Transverse colon (tissue), 4 donors: ENCODE data around the gene UBAP2L. TPM values are rescaled to one million over a fixed set of nuclear protein-coding genes. Genes with fewer than 3 reads are reported as not detected.

Experiments
- DNase-seq: peaks from one replicate; pipeline ENCODE4 v3.0.0-alpha.2; 2019
- H3K27ac ChIP-seq, 4 donors: fragments of 200-600 bp; sonication (generic); 2 replicates each; pipeline ENCODE4 v1.5.1; 2016 to 2018; ENCODE audit warnings: inconsistent platforms in 4 of 4
- H3K27me3 ChIP-seq: fragments of 200-600 bp; sonication (generic); 2 replicates; pipeline ENCODE4 v1.5.1; 2017; ENCODE audit warnings: inconsistent platforms
- H3K36me3 ChIP-seq, 4 donors: fragments of 200-600 bp; sonication (generic); 2 replicates each; pipeline ENCODE4 v1.5.1; 2017 to 2019; ENCODE audit warnings: inconsistent platforms in 4 of 4
- H3K4me1 ChIP-seq, 4 donors: fragments of 200-600 bp; sonication (generic); 2 replicates each; pipeline ENCODE4 v1.5.1; 2017 to 2020; ENCODE audit warnings: inconsistent platforms in 4 of 4
- H3K4me3 ChIP-seq, 4 donors: fragments of 200-600 bp; sonication (generic); 1 replicate in 1 of 4; 2 replicates in 3 of 4; pipeline versions ENCODE4 v1.5.1 to v1.6.1; 2017 to 2019; ENCODE audit warnings: inconsistent platforms in 4 of 4
- H3K9me3 ChIP-seq, 2 donors: fragments of 200-600 bp; sonication (generic); 2 replicates each; pipeline ENCODE4 v1.5.1; 2017 to 2019; ENCODE audit warnings: inconsistent platforms in 2 of 2
- EP300 ChIP-seq: sonication (generic); formaldehyde crosslinking; IDR thresholded peaks from one replicate; pipeline ENCODE4 v1.6.1; 2017; ENCODE audit warnings: antibody characterized with exemption, low read depth
- POLR2A ChIP-seq: fragments of 450-650 bp; IDR thresholded peaks from one replicate; pipeline ENCODE4 v1.6.1; 2016; ENCODE audit warnings: antibody characterized with exemption, mild to moderate bottlenecking, moderate library complexity
- POLR2AphosphoS5 ChIP-seq, 3 donors: sonication (generic); formaldehyde crosslinking; IDR thresholded peaks; one replicate each; pipeline ENCODE4 v1.6.1; 2016; ENCODE audit warnings: antibody characterized with exemption in 3 of 3
- WGBS, 2 donors: methylation state at CpG; one replicate each; pipeline ENCODE4 v1.1.5; 2018; ENCODE audit warnings: low coverage in 1 of 2; 5-methylcytosine and 5-hydroxymethylcytosine counted together
- in situ Hi-C, 4 donors: fragments of 200-750 bp; cut with MboI; loops; one replicate each; pipeline versions ENCODE4 v1.15.0 to v1.15.1; 2017; ENCODE audit warnings: low sequenced_read_pairs in 3 of 4, low pct_ligation_motif_present in 1 of 4, low pct_unique_long_range_greater_than_20kb in 1 of 4
- intact Hi-C: fragments of 100-400 bp; cut with DNase I; formaldehyde crosslinking; loops from one replicate; pipeline ENCODE4 v1.15.1; 2023; ENCODE audit warnings: low total_unique reads
- total RNA-seq, 4 donors: library from RNA; depleted of rRNA; stranded (reverse); fragments of >200 nt; gene quantifications; one replicate each; pipeline ENCODE4 v1.1.0, GENCODE V29; 2016
- TF ChIP-seq, protein P1 (sequence below), 5 experiments: fragments of 200-600 bp in 3 of 5; fragments of 450-650 bp in 2 of 5; sonication (generic) in 3 of 5; IDR thresholded peaks; 1 replicate in 2 of 5; 2 replicates in 3 of 5; pipeline ENCODE4 v1.5.1; 2016 to 2017; ENCODE audit warnings: antibody characterized with exemption in 5 of 5, inconsistent platforms in 3 of 5, mild to moderate bottlenecking in 2 of 5, moderate library complexity in 1 of 5

The UBAP2L gene
- total RNA-seq, 4 donors from 2014 or later: 42.4 to 62.0 (median 50.6) TPM

DNA sequence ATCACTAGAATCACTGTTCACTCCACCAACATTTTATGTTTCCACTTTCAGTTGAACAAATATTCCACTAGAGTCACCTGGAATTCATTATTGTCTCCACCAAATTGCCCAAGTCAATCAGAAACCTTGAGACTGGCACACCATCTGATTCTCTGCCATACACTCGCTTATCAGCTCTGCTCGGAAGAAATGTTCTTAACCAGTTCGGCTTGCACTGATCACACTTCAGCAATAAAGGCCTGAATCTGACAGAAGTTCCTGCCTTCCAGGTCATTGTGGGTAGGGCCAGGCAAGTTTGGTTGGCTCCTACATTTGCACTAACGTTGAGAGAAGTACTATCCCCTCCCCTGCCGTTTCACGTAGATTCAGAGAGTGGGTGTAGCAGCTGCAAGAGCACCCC lies 38.8 kb upstream of the UBAP2L start:
- Histone ChIP-seq H3K4me1 (peaks cover 36 to 59% (median 53%) of the 10 kb centered on the region in 4 donors), H3K4me3 (peak overlapping the region; percentile 69 to 82 (median 74)), H3K36me3 (peaks cover 0 to 7% (median 0%) of the 10 kb centered on the region in 4 donors), H3K27ac (peak overlapping the region; percentile 95 to 97 (median 96)), H3K9me3 (no peaks in the 10 kb centered on the region), H3K27me3 (no peaks in the 10 kb centered on the region)
- intact Hi-C loops (no loop called here), in situ Hi-C loops (no loop called here)
- TF ChIP-seq, protein P1, sequence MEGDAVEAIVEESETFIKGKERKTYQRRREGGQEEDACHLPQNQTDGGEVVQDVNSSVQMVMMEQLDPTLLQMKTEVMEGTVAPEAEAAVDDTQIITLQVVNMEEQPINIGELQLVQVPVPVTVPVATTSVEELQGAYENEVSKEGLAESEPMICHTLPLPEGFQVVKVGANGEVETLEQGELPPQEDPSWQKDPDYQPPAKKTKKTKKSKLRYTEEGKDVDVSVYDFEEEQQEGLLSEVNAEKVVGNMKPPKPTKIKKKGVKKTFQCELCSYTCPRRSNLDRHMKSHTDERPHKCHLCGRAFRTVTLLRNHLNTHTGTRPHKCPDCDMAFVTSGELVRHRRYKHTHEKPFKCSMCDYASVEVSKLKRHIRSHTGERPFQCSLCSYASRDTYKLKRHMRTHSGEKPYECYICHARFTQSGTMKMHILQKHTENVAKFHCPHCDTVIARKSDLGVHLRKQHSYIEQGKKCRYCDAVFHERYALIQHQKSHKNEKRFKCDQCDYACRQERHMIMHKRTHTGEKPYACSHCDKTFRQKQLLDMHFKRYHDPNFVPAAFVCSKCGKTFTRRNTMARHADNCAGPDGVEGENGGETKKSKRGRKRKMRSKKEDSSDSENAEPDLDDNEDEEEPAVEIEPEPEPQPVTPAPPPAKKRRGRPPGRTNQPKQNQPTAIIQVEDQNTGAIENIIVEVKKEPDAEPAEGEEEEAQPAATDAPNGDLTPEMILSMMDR (IDR thresholded peaks at IDR 0.05): no peak
- peak in 2 of 3 donors; percentile 31 to 51 for TF ChIP-seq POLR2AphosphoS5 (IDR thresholded peaks at IDR 0.05)
- peak; percentile 40 for TF ChIP-seq POLR2A
- WGBS, 2 donors: 0 to 1% methylated on average over 3 to 6 of the region's 6 CpGs
- no peak for DNase-seq

DNA sequence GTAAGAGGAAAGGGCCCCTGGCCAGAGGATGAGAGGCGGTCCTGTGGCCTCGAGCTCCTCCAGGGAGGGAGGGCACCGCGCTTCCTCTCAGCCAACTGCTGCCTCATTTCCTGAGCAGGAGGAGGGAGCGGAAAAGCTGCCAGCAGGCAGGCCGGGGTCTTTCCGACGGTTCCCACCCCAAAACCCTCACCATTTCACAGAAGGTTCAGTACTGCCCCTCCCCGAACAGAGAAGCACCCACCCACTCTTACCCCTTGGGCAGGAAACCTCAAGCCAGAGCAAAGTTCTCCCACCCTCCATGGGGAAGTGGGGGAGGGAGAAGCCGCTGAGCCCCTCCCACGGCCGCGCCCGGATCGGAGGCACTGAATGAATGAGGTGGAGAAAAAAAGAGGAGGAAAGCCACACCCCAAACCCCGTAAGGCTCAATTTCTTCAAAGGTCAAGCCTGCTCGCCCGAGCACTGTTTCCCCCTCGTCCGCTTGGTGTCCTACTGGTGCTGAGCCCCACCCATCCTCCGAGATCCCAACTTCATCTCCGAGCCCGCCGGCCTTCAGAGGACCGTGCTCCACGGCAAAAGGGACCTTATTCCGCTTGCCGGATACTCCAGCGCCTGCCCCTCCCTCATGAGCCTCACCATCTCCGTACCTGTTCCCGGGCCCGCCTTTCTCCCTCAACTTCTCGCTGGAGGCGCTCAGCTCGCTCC lies 38.3 kb upstream of the UBAP2L start:
- H3K36me3 ChIP-seq: peaks cover 0 to 7% (median 0%) of the 10 kb centered on the region in 4 donors
- intact Hi-C loops: no loop called here
- no peaks in the 10 kb centered on the region for H3K9me3 ChIP-seq
- TF ChIP-seq POLR2AphosphoS5 (IDR thresholded peaks at IDR 0.05) (peak; percentile 5 to 40 (median 25)), POLR2A (no peak), EP300 (no peak)
- H3K4me1 ChIP-seq: peaks cover 36 to 54% (median 48%) of the 10 kb centered on the region in 4 donors
- in situ Hi-C loops: no loop called here
- 1% methylated on average over 35 of the region's 35 CpGs; no CpG with 5 or more reads in 1 of the 2 donors for WGBS, 2 donors
- H3K27ac ChIP-seq: peak overlapping the region; percentile 95 to 97 (median 96)
- peak; percentile 86 for DNase-seq
- H3K27me3 ChIP-seq: no peaks in the 10 kb centered on the region
- peak overlapping the region; percentile 69 to 82 (median 74) for H3K4me3 ChIP-seq

DNA sequence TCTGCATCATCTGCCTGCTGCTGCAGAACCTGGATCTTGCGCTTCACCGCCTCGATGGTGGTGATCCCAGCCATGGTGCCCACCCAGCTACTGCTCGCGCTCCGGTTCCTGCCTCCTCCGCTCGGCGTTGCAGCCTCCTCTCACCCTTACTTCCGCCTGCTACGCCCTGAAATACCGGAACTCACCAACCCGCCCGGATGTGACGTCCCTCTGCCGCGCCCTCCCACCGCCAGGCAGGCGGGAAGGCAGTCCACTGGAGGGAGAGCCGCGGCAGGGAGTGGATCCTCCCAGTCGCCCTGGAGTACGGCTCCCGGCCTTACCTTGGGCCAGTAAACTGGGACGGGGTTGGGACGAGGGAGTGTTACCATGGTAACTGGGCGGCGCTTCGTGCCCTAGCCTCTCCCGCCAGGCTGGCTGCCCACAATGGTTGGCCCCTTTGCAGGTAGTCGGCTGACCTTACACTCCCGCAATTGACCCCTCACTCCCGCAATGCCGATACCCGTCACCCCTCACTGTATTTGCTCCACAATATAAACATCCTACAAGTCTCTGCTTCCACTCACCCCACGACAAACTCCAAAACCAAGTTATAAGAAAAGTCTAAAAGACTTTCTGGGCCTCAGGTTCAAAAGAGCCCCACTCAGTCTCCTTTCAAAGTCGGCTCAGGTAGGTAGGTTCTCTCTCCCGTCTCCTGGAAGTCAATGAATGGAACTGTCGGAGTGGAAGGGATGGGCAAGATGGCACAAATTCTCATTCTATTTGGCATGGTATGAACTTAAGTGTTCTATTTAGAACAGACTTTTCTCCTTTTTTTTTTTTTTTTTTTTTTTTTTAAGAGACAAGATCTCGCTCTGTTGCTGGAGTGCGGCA lies 37.5 kb upstream of the UBAP2L start:
- H3K27me3 ChIP-seq: no peaks in the 10 kb centered on the region
- 6 to 42% methylated on average over 5 to 41 of the region's 41 CpGs for WGBS, 2 donors
- H3K36me3 ChIP-seq: peaks cover 0 to 7% (median 0%) of the 10 kb centered on the region in 4 donors
- in situ Hi-C loops (no loop called here), intact Hi-C loops (no loop called here)
- peak overlapping the region; percentile 95 to 97 (median 96) for H3K27ac ChIP-seq
- H3K9me3 ChIP-seq: no peaks in the 10 kb centered on the region
- TF ChIP-seq POLR2AphosphoS5 (IDR thresholded peaks at IDR 0.05) (peak; percentile 100), EP300 (peak; percentile 58), POLR2A (peak; percentile 100)
- TF ChIP-seq, protein P1 (IDR thresholded peaks at IDR 0.05): peak in 2 of 5 experiments; percentile 8 to 54
- DNase-seq: peak; percentile 99
- peaks cover 35 to 46% (median 40%) of the 10 kb centered on the region in 4 donors for H3K4me1 ChIP-seq
- peak overlapping the region; percentile 69 to 82 (median 74) for H3K4me3 ChIP-seq

DNA sequence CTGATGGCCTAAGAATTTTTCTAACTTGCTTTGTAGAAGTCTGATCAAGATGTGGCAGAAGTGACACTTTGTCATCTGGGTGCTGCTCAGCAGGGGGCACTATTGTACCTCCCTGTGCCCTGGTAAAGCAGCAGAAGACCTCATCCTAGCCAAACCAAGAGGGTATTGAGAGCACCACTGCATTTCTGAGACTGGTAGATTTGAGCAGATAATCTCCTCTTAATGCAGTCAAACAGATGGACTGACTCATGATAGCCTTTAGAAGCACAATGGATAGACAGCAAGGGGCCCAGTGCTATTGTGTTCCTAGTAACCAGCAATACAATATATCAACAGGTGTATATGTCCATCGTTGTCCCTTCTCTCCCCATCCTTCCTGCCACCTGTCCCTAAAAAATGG lies 34.6 kb upstream of the UBAP2L start:
- WGBS, 2 donors: 38 to 71% methylated on average over 1 of the region's 1 CpG
- Histone ChIP-seq H3K4me1 (peaks cover 9 to 17% (median 11%) of the 10 kb centered on the region in 4 donors), H3K9me3 (no peaks in the 10 kb centered on the region), H3K36me3 (no peaks in the 10 kb centered on the region), H3K27me3 (no peaks in the 10 kb centered on the region), H3K4me3 (no peak overlapping the region), H3K27ac (no peak overlapping the region)
- DNase-seq: peak; percentile 68
- TF ChIP-seq, protein P1 (IDR thresholded peaks at IDR 0.05): peak; percentile 34 to 39 (median 38)
- no peak for TF ChIP-seq POLR2AphosphoS5 (IDR thresholded peaks at IDR 0.05)
- TF ChIP-seq POLR2A: no peak
- no peak for TF ChIP-seq EP300
- in situ Hi-C loops (no loop called here), intact Hi-C loops (no loop called here)
